HG02870 (cell line): ENCODE data around the gene GABARAP.

Experiments
- ATAC-seq: cut with Tn5 transposase; IDR thresholded peaks from one replicate; pipeline ENCODE4 v1.9.1; 2021; ENCODE audit warnings: mild to moderate bottlenecking, moderate library complexity; ENCODE audit not compliant: unreplicated experiment

Gene GABARAP

DNA sequence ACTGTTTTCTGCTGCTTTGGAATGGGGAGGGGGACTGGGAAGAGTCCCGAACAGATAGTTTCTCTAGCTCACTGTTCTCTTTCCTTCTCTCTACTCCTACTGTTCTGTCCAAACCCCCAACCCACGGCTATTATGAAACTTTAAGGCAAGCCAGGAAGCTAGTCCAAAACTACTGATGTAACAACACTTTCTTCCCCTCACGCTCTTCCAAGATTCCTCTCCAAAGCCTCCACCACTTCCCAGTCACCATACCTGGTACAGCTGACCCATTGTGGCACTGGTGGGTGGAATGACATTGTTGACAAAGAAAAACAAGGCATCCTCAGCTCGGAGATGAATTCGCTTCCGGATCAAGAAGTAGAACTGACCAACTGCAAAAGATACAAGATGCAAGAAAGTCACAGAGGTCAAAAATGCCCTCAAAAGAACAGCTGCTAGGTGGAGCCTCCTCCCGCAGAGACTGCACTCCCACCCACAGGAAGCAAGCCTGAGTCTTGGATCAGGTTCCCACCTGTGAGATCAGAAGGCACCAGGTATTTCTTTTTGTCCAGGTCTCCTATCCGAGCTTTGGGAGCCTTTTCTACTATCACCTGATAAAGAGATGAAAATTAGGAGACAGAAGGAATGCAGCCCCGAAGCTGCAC, 1.0 kb downstream of the GABARAP start:
- ATAC-seq: no peak

- ATAC-seq: no peak
These were observed 1.9 kb downstream of the GABARAP start for GRCh38 chr17:7240375-7240774.

GRCh38 chr17:7239091-7240027, 2.9 kb downstream of the GABARAP start, which contains the start of gene PHF23:
PHF23 (minus strand) TSS chr17:7239457; CDS start chr17:7239279, 178 bp downstream.
- ATAC-seq: peak; percentile 56

DNA sequence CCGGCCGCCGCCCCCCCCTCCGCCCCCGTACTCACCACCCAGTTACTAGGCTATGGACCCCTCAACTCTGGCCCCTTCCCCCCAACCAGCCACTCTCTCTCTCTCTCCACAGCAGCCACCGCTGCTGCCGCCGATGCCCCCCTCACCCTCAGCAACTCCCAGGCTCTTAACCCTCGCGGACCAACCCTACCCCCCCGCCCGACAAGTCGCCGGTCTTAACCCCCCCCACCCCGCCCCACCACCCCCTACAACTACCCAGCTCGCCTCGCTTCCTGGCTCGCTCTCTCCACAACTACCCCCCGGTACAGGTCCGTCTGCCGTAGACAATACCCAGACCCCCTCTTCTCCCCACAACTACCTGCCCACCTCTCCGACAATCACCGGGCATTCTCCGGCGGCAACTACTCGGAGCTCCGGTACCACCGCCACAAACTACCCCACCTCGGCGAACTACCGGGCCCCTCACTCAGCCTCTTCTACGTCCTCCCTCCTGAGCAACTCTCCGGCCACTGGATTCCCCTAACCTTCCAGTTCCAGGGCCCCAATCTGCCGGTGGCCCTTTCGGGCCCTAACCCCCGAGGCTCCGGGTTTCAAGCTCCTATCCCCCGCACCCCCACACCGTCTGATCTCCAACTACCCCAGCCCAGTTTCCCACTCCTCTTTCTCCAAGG, 3.7 kb downstream of the GABARAP start:
- no peak for ATAC-seq

DNA sequence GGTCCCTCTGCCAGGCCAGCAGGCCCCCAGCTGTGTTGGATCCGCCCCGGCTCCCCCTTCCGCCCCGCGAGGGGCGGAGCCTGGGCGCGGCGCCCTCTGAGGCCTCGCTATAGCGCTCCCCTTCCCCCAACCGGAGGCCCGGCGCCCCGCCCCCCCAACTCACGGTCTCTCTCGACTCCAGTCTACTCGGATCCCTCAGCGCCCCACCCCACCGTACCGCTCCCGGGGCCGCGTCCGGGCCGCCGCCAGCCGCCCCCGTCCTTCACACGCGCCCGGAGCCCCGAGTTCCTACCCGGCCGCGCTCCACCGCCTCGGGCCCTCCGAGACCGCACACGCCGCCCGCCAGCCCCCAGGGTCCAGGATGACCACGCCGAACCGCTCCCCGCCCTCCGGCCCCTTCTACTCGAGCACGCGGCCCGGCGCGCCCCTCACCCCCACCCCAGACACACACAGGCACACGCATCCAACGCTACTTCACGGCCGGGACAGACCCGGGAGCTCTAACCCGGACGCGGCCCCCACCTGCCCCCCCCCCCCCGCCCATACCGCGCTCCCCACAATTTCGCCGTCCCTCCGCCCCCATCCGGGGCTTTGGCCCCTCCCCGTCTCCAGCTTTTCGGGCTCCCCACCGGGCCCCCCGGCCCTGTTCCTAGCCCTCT, 4.4 kb downstream of the GABARAP start:
- ATAC-seq: no peak

DNA sequence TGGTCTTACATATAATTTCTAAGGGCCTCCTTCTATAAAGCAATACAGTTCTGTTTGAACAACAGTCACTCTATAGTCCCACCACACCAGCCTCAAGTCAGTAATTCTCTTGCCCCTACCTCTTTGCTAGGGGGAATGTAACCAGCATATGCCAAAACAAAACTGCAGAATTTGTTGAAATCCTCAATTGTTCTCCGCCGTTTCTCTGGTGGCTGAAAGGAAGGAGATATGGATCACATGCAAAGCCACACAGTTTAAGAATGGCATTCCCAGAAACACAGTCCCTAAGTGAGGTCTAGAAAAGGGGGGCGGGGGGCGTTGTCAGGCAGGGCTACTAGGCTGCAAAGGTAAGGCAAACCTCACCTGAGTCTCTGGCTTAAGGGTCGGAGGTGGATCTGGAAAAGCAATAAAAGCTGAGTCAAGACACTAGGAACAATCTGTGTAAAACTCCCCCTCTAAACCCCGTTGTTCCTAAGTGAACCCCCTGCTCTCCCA, 4.9 kb downstream of the GABARAP start:
- ATAC-seq: no peak

GRCh38 chr17:7236808-7237207, 5.4 kb downstream of the GABARAP start:
- ATAC-seq: no peak

- no peak for ATAC-seq
These were observed 6.3 kb downstream of the GABARAP start for GRCh38 chr17:7235693-7236665.

- ATAC-seq: peak; percentile 55
These were observed 7.9 kb downstream of the GABARAP start, which contains the start of gene DVL2 for GRCh38 chr17:7234083-7234951. DVL2 (minus strand) TSS chr17:7234517; CDS start chr17:7234262, 255 bp downstream.

- no peak for ATAC-seq
These were observed 8.6 kb downstream of the GABARAP start for GRCh38 chr17:7233701-7234082.

- ATAC-seq: no peak
These were observed 10.1 kb downstream of the GABARAP start for GRCh38 chr17:7232114-7232513.

DNA sequence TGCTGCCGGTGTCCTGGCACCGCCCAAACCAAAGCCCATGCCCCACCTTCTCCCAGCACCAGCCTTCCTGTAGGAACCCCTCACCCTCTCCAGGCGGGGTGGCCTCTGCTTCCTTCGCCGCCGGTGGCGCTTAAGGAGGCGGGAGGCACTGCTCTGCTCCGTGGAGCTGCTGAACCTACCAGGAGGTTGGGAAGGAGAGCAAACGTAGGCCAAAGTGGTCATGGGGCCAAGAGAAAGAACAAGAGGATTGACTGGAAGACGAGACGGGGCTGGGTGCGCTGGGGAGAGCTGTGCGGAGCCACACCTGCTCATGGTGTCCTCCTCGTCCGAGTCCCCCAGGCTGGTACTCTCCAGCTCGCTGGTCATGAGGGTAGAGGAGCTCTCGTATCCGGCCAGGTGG, 12.7 kb downstream of the GABARAP start:
- no peak for ATAC-seq

DNA sequence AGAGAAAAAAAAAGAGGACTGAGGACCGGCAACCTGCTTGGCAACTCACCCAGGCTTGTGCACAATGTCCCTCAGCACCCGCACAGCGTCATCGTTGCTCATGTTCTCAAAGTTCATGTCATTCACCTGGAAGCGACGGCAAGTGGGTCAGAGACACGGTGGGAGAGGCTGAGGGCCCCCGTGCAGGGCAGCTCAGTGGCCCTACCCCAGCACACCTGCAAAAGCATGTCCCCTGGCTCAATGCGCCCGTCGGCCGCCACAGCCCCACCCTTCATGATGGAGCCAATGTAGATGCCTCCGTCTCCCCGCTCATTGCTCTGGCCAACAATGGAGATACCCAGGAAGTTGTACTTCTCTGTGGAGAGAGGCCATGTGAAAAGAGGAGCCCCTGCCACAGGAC, 13.3 kb downstream of the GABARAP start:
- ATAC-seq: no peak

DNA sequence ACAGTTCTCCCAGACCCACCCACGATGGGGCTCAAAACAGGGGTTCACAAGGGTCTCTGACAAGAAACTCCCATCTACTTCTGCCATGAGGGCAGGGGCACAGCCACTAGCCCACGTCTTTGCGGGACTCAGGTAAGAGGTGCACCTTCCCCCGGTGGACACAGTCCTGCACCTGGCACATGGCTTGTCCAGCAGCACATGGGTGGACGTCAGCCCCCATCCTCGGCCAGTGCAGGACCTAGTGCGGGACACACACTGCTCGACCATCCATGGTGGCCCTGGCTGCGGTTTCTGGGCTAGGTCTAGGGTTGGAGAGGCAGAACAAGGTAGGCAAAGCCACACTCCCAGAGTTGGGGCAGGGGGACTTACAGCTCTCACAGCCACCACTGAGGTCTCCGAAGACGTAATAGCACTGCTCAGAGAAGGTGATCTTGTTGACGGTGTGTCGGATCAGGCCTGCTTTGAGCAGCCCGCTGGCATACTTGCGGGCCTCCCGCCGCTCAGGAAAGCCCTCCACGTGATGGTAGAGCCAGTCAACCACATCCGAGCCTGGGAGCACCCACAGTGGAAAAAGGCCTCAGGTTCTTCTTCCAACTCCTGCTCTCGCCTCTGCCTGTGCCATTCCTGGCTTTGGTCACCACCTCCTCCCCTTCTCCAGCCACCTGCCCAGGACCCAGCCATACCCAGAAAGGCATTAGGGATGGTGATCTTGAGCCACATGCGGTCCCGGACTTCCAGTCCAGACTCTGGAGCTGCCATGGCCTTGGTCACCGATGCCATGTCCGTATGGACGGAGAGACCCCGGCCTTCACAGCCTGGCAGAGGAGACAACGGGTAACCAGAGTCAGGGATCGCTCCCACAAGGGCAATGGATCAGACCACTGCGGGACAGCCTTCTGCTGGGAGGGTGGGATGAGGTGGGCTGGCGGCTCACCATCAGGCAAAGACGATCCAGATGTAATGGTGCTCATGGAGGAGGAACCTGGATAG, 15.2 kb downstream of the GABARAP start:
- no peak for ATAC-seq

GRCh38 chr17:7225711-7226331, 16.4 kb downstream of the GABARAP start:
- no peak for ATAC-seq

DNA sequence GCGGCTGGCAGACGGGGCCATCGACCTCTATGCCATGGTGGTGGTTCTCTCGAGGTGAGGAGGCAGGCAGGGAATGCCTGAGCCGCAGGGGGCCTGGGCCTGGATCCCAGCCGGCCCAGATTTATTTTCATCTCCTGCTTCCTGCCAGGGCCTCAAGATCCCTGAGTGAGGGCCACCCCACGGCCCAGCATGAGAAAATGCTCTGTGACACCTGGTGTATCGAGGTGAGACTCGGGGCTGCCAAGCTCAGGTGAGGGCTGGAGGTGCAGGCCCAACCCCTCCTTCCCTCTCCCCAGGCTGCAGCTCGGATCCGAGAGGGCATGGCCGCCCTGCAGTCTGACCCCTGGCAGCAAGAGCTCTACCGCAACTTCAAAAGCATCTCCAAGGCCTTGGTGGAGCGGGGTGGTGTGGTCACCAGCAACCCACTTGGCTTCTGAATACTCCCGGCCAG, 17.6 kb downstream of the GABARAP start:
- no peak for ATAC-seq

DNA sequence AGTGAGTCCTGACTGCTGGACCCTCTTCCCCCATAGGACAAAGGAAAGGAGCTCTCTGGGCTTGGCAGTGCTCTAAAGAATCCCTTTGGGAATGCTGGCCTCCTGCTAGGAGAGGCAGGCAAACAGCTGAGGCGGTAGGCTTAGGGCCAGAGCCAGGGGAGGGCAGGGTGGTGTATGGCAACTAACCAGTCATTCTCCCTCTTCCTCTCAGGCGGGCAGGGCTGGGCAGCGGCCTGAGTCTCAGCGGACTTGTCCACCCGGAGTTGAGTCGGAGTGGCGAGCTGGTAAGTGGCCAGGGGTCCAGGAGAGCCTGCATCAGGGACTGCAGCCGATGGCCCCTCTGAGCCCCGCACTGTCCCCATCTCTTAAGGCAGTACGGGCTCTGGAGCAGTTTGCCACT, 18.1 kb downstream of the GABARAP start:
- ATAC-seq: no peak
